Measurements from ENCODE around the gene LINS1. TPM values are rescaled to one million over a fixed set of nuclear protein-coding genes. Genes with fewer than 3 reads are reported as not detected.
A peak's percentile ranks its signal among the peaks of the same experiment; 100 is the strongest.

Gene LINS1
- total and polyA plus RNA-seq, 2 donors (not counting 3 experiments of a cell fraction or from before 2014, with no cell fraction given): 6.9 to 14.7 TPM

DNA sequence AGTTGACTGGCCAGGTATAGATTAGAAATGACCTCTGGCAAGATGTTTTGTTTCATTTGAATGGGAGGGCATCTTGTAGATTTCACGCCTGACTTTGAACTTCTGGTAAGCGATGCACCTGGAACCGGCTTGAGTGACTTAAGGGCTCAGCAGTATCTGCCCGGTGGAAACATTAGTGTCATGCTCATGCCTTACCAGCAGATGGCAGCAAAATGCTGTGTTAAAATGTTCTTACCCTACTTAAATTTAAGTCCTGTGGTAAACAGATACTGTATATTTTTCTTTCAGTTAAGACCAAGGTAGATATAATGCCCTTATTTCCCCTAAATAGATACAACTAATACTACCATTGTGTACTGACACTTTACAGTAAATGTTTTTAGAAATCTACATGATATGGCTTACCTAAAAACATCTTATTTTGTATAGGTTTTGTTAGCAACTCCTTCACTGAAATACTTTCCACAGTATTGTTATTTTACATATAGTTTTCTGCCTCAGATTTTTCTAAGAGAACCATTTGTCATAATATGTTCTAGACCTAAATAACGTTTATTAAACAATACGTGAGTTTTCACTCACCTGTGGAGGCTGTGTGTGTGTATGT lies 25.9 kb upstream of the LINS1 start:
- ChIA-PET POLR2A (no interaction called here), CTCF (interaction anchor here (1.1 to 4.3 kb wide), 9 partner anchors 13 to 380 kb away, joined by 3 to 66 read pairs (median 6); no protein-coding TSS in a partner anchor)
- no TSS peak for BruUV-seq (replicated peaks)
- no peak overlapping the region for H3K4me2 ChIP-seq (ENCODE audit: insufficient read depth, low read length)
- no peak overlapping the region for H3K9ac ChIP-seq (replicated peaks; ENCODE audit: extremely low read depth, insufficient read depth, low read length)
- no peak for TF ChIP-seq JUN (IDR thresholded peaks at IDR 0.05; ENCODE audit: borderline replicate concordance, insufficient read depth, insufficient read length, low read depth)
- TF ChIP-seq, protein P1, sequence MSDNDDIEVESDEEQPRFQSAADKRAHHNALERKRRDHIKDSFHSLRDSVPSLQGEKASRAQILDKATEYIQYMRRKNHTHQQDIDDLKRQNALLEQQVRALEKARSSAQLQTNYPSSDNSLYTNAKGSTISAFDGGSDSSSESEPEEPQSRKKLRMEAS (IDR thresholded peaks at IDR 0.05; ENCODE audit: insufficient read depth, insufficient read length): no peak
- TF ChIP-seq, protein P2, sequence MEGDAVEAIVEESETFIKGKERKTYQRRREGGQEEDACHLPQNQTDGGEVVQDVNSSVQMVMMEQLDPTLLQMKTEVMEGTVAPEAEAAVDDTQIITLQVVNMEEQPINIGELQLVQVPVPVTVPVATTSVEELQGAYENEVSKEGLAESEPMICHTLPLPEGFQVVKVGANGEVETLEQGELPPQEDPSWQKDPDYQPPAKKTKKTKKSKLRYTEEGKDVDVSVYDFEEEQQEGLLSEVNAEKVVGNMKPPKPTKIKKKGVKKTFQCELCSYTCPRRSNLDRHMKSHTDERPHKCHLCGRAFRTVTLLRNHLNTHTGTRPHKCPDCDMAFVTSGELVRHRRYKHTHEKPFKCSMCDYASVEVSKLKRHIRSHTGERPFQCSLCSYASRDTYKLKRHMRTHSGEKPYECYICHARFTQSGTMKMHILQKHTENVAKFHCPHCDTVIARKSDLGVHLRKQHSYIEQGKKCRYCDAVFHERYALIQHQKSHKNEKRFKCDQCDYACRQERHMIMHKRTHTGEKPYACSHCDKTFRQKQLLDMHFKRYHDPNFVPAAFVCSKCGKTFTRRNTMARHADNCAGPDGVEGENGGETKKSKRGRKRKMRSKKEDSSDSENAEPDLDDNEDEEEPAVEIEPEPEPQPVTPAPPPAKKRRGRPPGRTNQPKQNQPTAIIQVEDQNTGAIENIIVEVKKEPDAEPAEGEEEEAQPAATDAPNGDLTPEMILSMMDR (IDR thresholded peaks at IDR 0.05; ENCODE audit: extremely low read depth in 1 of 2, insufficient read depth in 1 of 2, low read depth in 1 of 2, low read length in 2 of 2): peak; percentile 67 to 76
- no peaks in the 10 kb centered on the region for H3K4me1 ChIP-seq (ENCODE audit: control insufficient read depth, extremely low read depth, insufficient read depth, low read length)
- H3K4me3 ChIP-seq (replicated peaks in 1 of 3; ENCODE audit: insufficient read depth in 1 of 3, low read depth in 1 of 3, low read length in 3 of 3): no peak overlapping the region
- FAIRE-seq: peak; percentile 90
- no peaks in the 10 kb centered on the region for H3K27me3 ChIP-seq (ENCODE audit: control insufficient read depth in 2 of 2, insufficient read depth in 2 of 2, low read length in 2 of 2)
- no peaks in the 10 kb centered on the region for H4K20me1 ChIP-seq (replicated peaks; ENCODE audit: control insufficient read depth, extremely low read depth, insufficient read depth, low read length)
- no peak overlapping the region for H2AFZ ChIP-seq (ENCODE audit: low read depth, low read length)
- H3K36me3 ChIP-seq (ENCODE audit: control insufficient read depth in 2 of 2, extremely low read depth in 1 of 2, insufficient read depth in 2 of 2, low read length in 2 of 2): peaks cover 2 to 13% of the 10 kb centered on the region in 2 experiments
- intact Hi-C loops (cut with micrococcal nuclease) (loop anchor here (1.0 kb wide), 4 partner anchors 241 to 379 kb away; no protein-coding TSS in a partner anchor), dilution Hi-C loops (cut with MboI; ENCODE audit: extremely low pct_ligation_motif_present, low sequenced_read_pairs) (no loop called here)
- no peaks in the 10 kb centered on the region for H3K9me1 ChIP-seq (replicated peaks; ENCODE audit: control insufficient read depth, extremely low read depth, insufficient read depth, low read length)
- no peaks in the 10 kb centered on the region for H3K9me3 ChIP-seq (replicated peaks; ENCODE audit: control insufficient read depth, insufficient read depth, low read length)
- peak; percentile 92 for DNase-seq (ENCODE audit: low read depth, low spot score)
- H3K27ac ChIP-seq (ENCODE audit: insufficient read depth, low read depth, low read length): no peak overlapping the region
- peaks cover 5% of the 10 kb centered on the region for H3K79me2 ChIP-seq (ENCODE audit: control insufficient read depth, insufficient read depth, low read length)

DNA sequence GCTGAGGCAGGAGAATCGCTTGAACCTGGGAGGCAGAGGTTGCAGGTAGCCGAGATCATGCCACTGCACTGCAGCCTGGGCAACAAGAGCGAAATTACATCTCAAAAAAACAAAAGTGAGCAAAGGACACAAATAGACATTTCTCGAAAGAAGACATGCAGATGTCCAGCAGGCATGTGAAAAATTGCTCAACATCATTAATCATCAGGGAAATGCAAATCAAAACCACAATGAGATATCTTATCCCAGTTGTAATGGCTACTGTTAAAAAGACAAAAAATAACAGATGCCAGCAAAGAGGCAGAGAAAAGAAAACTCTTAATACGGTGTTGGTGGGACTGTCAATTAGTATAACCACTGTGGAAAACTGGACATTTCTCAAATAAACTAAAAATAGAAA lies 21.3 kb upstream of the LINS1 start:
- Histone ChIP-seq H3K4me2 (ENCODE audit: insufficient read depth, low read length) (no peak overlapping the region), H4K20me1 (replicated peaks; ENCODE audit: control insufficient read depth, extremely low read depth, insufficient read depth, low read length) (no peaks in the 10 kb centered on the region), H3K36me3 (ENCODE audit: control insufficient read depth in 2 of 2, extremely low read depth in 1 of 2, insufficient read depth in 2 of 2, low read length in 2 of 2) (no peaks in the 10 kb centered on the region), H3K9ac (replicated peaks; ENCODE audit: extremely low read depth, insufficient read depth, low read length) (no peak overlapping the region), H3K9me1 (replicated peaks; ENCODE audit: control insufficient read depth, extremely low read depth, insufficient read depth, low read length) (no peaks in the 10 kb centered on the region), H3K4me1 (ENCODE audit: control insufficient read depth, extremely low read depth, insufficient read depth, low read length) (no peaks in the 10 kb centered on the region), H3K4me3 (replicated peaks in 1 of 3; ENCODE audit: insufficient read depth in 1 of 3, low read depth in 1 of 3, low read length in 3 of 3) (no peak overlapping the region), H3K79me2 (ENCODE audit: control insufficient read depth, insufficient read depth, low read length) (no peaks in the 10 kb centered on the region), H3K27ac (ENCODE audit: insufficient read depth, low read depth, low read length) (no peak overlapping the region), H3K27me3 (ENCODE audit: control insufficient read depth in 2 of 2, insufficient read depth in 2 of 2, low read length in 2 of 2) (no peaks in the 10 kb centered on the region), H3K9me3 (replicated peaks; ENCODE audit: control insufficient read depth, insufficient read depth, low read length) (no peaks in the 10 kb centered on the region), H2AFZ (ENCODE audit: low read depth, low read length) (no peak overlapping the region)
- ChIA-PET CTCF (no interaction called here), POLR2A (no interaction called here)
- no peak for TF ChIP-seq POLR2A (IDR thresholded peaks at IDR 0.05; ENCODE audit: low read depth, low read length)
- TF ChIP-seq, protein P2 (IDR thresholded peaks at IDR 0.05; ENCODE audit: extremely low read depth in 1 of 2, insufficient read depth in 1 of 2, low read depth in 1 of 2, low read length in 2 of 2): no peak
- no peak for TF ChIP-seq EZH2 (IDR thresholded peaks at IDR 0.05; ENCODE audit: borderline replicate concordance, low read depth, low read length, severe bottlenecking)
- no peak for TF ChIP-seq FOS (IDR thresholded peaks at IDR 0.05; ENCODE audit: borderline replicate concordance, insufficient read depth, low read length)
- TF ChIP-seq, protein P1 (IDR thresholded peaks at IDR 0.05; ENCODE audit: insufficient read depth, insufficient read length): no peak
- no peak for TF ChIP-seq POLR2AphosphoS5 (IDR thresholded peaks at IDR 0.05; ENCODE audit: insufficient read depth, low read depth, low read length)
- TF ChIP-seq GATA2 (IDR thresholded peaks at IDR 0.05; ENCODE audit: insufficient read depth, insufficient read length, low read depth, low read length): no peak
- no peak for TF ChIP-seq JUN (IDR thresholded peaks at IDR 0.05; ENCODE audit: borderline replicate concordance, insufficient read depth, insufficient read length, low read depth)
- BruUV-seq (replicated peaks): no TSS peak
- intact Hi-C loops (cut with micrococcal nuclease) (no loop called here), dilution Hi-C loops (cut with MboI; ENCODE audit: extremely low pct_ligation_motif_present, low sequenced_read_pairs) (no loop called here)
- FAIRE-seq (no peak), DNase-seq (ENCODE audit: low read depth, low spot score) (no peak)

Data from endothelial cell of umbilical vein (primary cell).